Natural killer cell treated with Interleukin-12 subunit alpha and Interleukin-12 subunit beta and Interleukin-15 and Interleukin-18, amount 100 ng/mL, for 72 hours (primary cell): ENCODE results near the gene GABRA5. TPM values are rescaled to one million over a fixed set of nuclear protein-coding genes. Genes with fewer than 3 reads are reported as not detected.
"Not testable (repeated sequence)": the region's sequence is repeated elsewhere in the genome, so short reads cannot be mapped to it uniquely, and the experiment has no call there.

Experiments
- ATAC-seq, 2 donors: fragments of 150-1000 bp; cut with Tn5 transposase in 1 of 2; sonication (Bioruptor Pico), chemical (Tn5 transposase) in 1 of 2; 2 replicates each; pipeline ENCODE4 v1.10.0; 2021
- DNase-seq: peaks from one replicate; pipeline ENCODE4 v3.0.0; 2022; ENCODE audit warnings: low spot score
- H3K27ac Mint-ChIP-seq, 2 donors: 1 replicate in 1 of 2; 2 replicates in 1 of 2; pipeline ENCODE4 v1.8.0; 2022; ENCODE audit warnings: mixed read lengths in 2 of 2, mild to moderate bottlenecking in 1 of 2, moderate library complexity in 1 of 2
- H3K27me3 Mint-ChIP-seq, 2 donors: 1 replicate in 1 of 2; 2 replicates in 1 of 2; pipeline ENCODE4 v1.8.0; 2022; ENCODE audit warnings: mixed read lengths in 2 of 2
- H3K36me3 Mint-ChIP-seq: one replicate; pipeline ENCODE4 v1.8.0; 2022; ENCODE audit warnings: mixed read lengths
- H3K4me1 Mint-ChIP-seq, 2 donors: 1 replicate in 1 of 2; 2 replicates in 1 of 2; pipeline ENCODE4 v1.8.0; 2022; ENCODE audit warnings: low read depth in 2 of 2, mixed read lengths in 2 of 2, mild to moderate bottlenecking in 1 of 2
- H3K4me3 Mint-ChIP-seq: one replicate; pipeline ENCODE4 v1.8.0; 2022; ENCODE audit warnings: mixed read lengths
- H3K9me3 Mint-ChIP-seq: 2 replicates; pipeline ENCODE4 v1.8.0; 2022; ENCODE audit warnings: mixed read lengths
- total RNA-seq, 2 donors: library from RNA; stranded (reverse); gene quantifications; one replicate each; pipeline ENCODE4 v1.2.3, GENCODE V29; 2022

The GABRA5 gene
- total RNA-seq, 2 donors from 2014 or later, result not detected

- no peak for DNase-seq
- H3K4me1 Mint-ChIP-seq, result no peaks in the 10 kb centered on the region
- H3K27me3 Mint-ChIP-seq, result peaks cover 2 to 6% of the 10 kb centered on the region in 2 donors
- H3K4me3 Mint-ChIP-seq, result no peak overlapping the region
- H3K27ac Mint-ChIP-seq, result no peak overlapping the region
- ATAC-seq, result no peak
- H3K36me3 Mint-ChIP-seq, result no peaks in the 10 kb centered on the region
- H3K9me3 Mint-ChIP-seq, result no peaks in the 10 kb centered on the region
Measured at GRCh38 chr15:26886566-26886965, 19.7 kb downstream of the GABRA5 start.

GRCh38 chr15:26887926-26888666, 21.2 kb downstream of the GABRA5 start:
- no peak overlapping the region for H3K4me3 Mint-ChIP-seq

GRCh38 chr15:26888761-26889160, 21.9 kb downstream of the GABRA5 start:
- H3K27me3 Mint-ChIP-seq, result peaks cover 2 to 15% of the 10 kb centered on the region in 2 donors
- no peak overlapping the region for H3K4me3 Mint-ChIP-seq
- peaks cover 7% of the 10 kb centered on the region for H3K9me3 Mint-ChIP-seq
- ATAC-seq (no peak), DNase-seq (no peak)
- H3K27ac Mint-ChIP-seq, result no peak overlapping the region
- no peaks in the 10 kb centered on the region for H3K4me1 Mint-ChIP-seq
- no peaks in the 10 kb centered on the region for H3K36me3 Mint-ChIP-seq

More at GRCh38 chr15:26887926-26888666, 21.2 kb downstream of the GABRA5 start:
- H3K27me3 Mint-ChIP-seq, result peaks cover 2 to 12% of the 10 kb centered on the region in 2 donors
- no peaks in the 10 kb centered on the region for H3K4me1 Mint-ChIP-seq
- peaks cover 5% of the 10 kb centered on the region for H3K9me3 Mint-ChIP-seq
- H3K27ac Mint-ChIP-seq, result no peak overlapping the region
- ATAC-seq, result no peak
- no peaks in the 10 kb centered on the region for H3K36me3 Mint-ChIP-seq
- DNase-seq, result no peak

DNA sequence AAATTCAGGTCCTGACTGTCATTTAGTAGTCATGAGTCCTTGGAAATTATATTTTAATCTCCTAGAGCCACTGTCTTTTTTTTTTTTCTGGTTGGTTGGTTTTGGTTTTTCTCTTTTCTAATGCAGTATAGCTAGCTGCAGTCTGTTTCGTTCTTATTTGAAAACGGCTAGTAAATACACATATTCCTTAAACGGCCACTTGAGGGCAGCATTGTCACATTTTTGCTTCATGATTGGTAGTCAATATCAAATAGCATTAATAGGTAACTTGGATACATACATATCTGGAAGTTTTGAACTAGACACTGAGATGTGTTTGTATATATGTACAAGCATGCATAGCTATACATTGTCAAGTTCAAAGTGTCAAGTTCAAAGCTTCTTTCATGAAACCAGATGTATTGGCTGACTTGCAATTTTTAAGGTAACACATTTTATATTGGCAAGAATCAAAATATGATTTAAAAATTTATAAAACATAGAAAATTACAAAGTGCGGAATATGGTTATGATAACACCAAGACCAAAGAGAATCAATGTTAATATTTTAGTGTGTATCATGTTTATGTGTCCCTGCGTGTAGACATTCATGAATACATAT, 22.5 kb downstream of the GABRA5 start:
- ATAC-seq (no peak), DNase-seq (no peak)
- H3K36me3 Mint-ChIP-seq, result no peaks in the 10 kb centered on the region
- H3K27me3 Mint-ChIP-seq, result peaks cover 2 to 15% of the 10 kb centered on the region in 2 donors
- H3K4me1 Mint-ChIP-seq, result no peaks in the 10 kb centered on the region
- H3K4me3 Mint-ChIP-seq, result no peak overlapping the region
- H3K9me3 Mint-ChIP-seq, result peaks cover 8% of the 10 kb centered on the region
- no peak overlapping the region for H3K27ac Mint-ChIP-seq

DNA sequence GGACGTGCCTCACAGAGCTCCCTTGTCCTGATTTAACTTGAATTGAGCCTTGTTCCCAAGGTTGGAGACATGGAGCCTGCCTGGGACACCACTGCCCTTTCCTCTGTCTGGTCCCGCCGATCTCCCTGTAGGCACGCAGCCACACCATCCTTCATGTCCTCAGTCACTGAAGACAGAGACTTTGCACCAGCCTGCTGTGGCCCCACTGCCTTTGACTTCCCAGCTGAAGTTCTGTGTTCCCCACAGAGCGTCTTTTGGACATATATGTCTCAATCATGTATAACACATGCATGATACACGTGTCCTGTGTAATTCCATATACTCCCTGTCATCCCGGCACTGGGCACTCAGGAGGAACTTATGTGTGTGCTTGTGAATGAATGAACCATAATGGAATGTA, 23.6 kb downstream of the GABRA5 start:
- Mint-ChIP-seq H3K27me3 (peaks cover 2 to 15% of the 10 kb centered on the region in 2 donors), H3K4me1 (no peaks in the 10 kb centered on the region), H3K9me3 (peaks cover 13% of the 10 kb centered on the region), H3K36me3 (no peaks in the 10 kb centered on the region), H3K27ac (no peak overlapping the region), H3K4me3 (no peak overlapping the region)
- DNase-seq (no peak), ATAC-seq (no peak)

DNA sequence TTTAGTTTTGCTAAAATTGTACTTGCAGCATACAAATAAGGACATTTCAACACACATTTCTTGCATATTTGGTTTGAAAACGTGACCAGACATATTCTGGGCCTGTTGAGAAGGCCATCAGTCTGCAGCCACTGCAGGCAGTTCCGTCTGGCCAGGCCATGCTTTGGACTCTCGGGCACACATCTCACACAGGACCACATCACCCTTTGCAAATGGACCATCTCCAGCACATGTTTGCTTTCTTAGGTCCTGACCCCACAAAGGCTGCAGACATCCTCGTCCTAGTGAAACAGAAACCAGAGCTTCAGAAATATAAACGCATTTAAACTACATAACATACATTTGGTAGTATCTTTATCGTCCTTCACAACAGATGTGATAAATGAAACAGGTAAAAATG, 24.1 kb downstream of the GABRA5 start:
- no peaks in the 10 kb centered on the region for H3K36me3 Mint-ChIP-seq
- H3K4me3 Mint-ChIP-seq, result no peak overlapping the region

GRCh38 chr15:26891448-26892181, 24.8 kb downstream of the GABRA5 start:
- Mint-ChIP-seq H3K27me3 (peaks cover 2 to 15% of the 10 kb centered on the region in 2 donors), H3K4me1 (no peaks in the 10 kb centered on the region), H3K27ac (no peak overlapping the region), H3K9me3 (peaks cover 13% of the 10 kb centered on the region), H3K36me3 (no peaks in the 10 kb centered on the region), H3K4me3 (no peak overlapping the region)
- DNase-seq (no peak), ATAC-seq (no peak)

More for the DNA sequence above, 24.1 kb downstream of the GABRA5 start:
- DNase-seq (no peak), ATAC-seq (no peak)
- H3K27ac Mint-ChIP-seq, result no peak overlapping the region
- no peaks in the 10 kb centered on the region for H3K4me1 Mint-ChIP-seq
- H3K27me3 Mint-ChIP-seq, result peaks cover 2 to 15% of the 10 kb centered on the region in 2 donors
- peaks cover 13% of the 10 kb centered on the region for H3K9me3 Mint-ChIP-seq

GRCh38 chr15:26892182-26892518, 25.3 kb downstream of the GABRA5 start:
- no peak overlapping the region for H3K4me3 Mint-ChIP-seq
- DNase-seq, result no peak

GRCh38 chr15:26892678-26893077, 25.8 kb downstream of the GABRA5 start:
- DNase-seq, result no peak
- H3K27ac Mint-ChIP-seq, result no peak overlapping the region
- peak in 1 of 2 donors; percentile 11 for ATAC-seq
- H3K36me3 Mint-ChIP-seq, result no peaks in the 10 kb centered on the region
- no peak overlapping the region for H3K4me3 Mint-ChIP-seq
- H3K9me3 Mint-ChIP-seq, result peaks cover 13% of the 10 kb centered on the region
- no peaks in the 10 kb centered on the region for H3K4me1 Mint-ChIP-seq
- H3K27me3 Mint-ChIP-seq, result peaks cover 2 to 15% of the 10 kb centered on the region in 2 donors

More at GRCh38 chr15:26892182-26892518, 25.3 kb downstream of the GABRA5 start:
- Mint-ChIP-seq H3K4me1 (no peaks in the 10 kb centered on the region), H3K27me3 (peaks cover 2 to 15% of the 10 kb centered on the region in 2 donors), H3K36me3 (no peaks in the 10 kb centered on the region), H3K27ac (no peak overlapping the region), H3K9me3 (peaks cover 13% of the 10 kb centered on the region)
- ATAC-seq, result no peak

DNA sequence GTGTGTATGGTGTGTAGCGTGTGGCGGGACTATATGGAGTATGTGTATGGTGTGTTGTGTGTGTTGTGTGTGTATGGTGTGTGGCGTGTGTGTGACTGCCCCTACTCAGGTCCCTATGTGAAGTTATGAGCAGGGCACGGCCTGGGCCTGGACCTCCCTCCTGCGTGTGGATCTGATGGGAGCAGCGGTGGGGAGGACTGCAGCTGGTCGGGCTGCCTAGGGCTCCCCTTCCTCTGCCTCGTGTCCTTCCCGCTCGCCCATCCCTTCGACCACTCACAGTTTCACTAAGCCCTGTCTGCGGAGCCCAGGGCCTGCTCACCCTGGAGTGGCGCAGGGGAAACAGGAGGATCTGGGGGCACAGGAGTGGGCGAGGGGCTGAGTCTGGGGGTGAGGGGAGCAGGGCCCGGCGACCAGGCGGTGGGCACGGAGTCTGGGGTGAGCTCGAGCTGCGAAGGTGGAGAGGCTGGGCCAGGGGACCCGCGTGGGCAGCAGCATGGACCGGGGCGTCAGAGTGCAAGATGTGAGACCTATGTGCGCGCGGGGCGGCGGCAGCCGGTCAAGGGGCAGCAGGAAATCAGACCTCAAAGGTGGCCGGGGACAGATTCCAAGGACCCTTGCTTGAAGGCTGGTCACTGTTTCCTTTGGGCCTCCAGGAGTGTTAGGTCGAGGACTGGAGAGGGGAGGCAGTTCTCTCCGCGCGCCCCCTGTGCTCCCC, 26.6 kb downstream of the GABRA5 start:
- no peak overlapping the region for H3K4me3 Mint-ChIP-seq
- no peaks in the 10 kb centered on the region for H3K4me1 Mint-ChIP-seq
- ATAC-seq (peak in 1 of 2 donors; percentile 37), DNase-seq (no peak)
- no peak overlapping the region for H3K27ac Mint-ChIP-seq
- peaks cover 13% of the 10 kb centered on the region for H3K9me3 Mint-ChIP-seq
- H3K27me3 Mint-ChIP-seq, result peaks cover 2 to 15% of the 10 kb centered on the region in 2 donors
- H3K36me3 Mint-ChIP-seq, result no peaks in the 10 kb centered on the region

- Mint-ChIP-seq H3K9me3 (peaks cover 13% of the 10 kb centered on the region), H3K4me3 (no peak overlapping the region), H3K36me3 (no peaks in the 10 kb centered on the region), H3K27ac (no peak overlapping the region), H3K27me3 (peaks cover 2 to 15% of the 10 kb centered on the region in 2 donors), H3K4me1 (no peaks in the 10 kb centered on the region)
- no peak for ATAC-seq
- no peak for DNase-seq
Measured at GRCh38 chr15:26894181-26894580, 27.3 kb downstream of the GABRA5 start.

DNA sequence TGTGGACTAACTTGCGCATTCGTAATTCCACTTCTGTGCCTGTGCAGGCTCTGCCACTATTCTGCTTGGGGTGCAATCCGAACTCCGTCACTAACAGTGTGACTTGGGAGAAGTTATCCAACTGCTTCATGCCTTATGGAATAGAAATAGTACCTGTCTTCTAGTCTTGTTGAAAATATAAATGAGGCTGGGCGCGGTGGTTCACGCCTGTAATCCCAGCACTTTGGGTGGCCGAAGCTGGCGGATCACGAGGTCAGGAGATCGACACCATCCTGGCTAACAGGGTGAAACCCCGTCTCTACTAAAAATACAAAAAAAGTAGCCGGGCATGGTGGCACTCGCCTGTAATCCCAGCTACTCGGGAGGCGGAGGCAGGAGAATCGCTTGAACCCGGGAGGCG, 28.5 kb downstream of the GABRA5 start:
- peaks cover 13% of the 10 kb centered on the region for H3K9me3 Mint-ChIP-seq
- not testable (repeated sequence) for H3K4me3 Mint-ChIP-seq, DNase-seq, ATAC-seq, H3K4me1 Mint-ChIP-seq, H3K27ac Mint-ChIP-seq, H3K36me3 Mint-ChIP-seq
- peaks cover 2 to 13% of the 10 kb centered on the region in 2 donors for H3K27me3 Mint-ChIP-seq

DNA sequence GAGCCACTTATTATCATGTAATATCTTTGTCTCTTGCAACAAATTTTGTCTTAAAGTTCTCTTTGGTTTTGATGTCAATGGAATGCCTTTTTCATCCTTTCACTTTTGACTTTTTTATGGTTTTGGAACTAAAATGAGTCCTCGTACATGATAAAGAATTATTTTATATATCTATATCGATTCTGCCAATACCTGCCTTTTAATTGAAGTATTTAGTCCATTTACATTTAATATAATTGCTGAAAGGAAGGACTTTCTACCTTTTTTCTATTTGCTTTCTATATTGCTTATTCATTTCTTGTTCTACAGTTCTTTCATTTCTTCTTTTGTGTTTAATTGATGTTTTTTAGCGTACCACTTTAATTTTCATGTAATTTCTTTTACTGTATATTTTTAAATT, 32.8 kb downstream of the GABRA5 start:
- Mint-ChIP-seq H3K9me3 (peaks cover 13% of the 10 kb centered on the region), H3K27ac (no peak overlapping the region), H3K4me1 (no peaks in the 10 kb centered on the region), H3K36me3 (no peaks in the 10 kb centered on the region), H3K27me3 (no peaks in the 10 kb centered on the region), H3K4me3 (no peak overlapping the region)
- DNase-seq (no peak), ATAC-seq (no peak)
